ENCODE results near the gene KCNK3.

KCNK3 gene

DNA sequence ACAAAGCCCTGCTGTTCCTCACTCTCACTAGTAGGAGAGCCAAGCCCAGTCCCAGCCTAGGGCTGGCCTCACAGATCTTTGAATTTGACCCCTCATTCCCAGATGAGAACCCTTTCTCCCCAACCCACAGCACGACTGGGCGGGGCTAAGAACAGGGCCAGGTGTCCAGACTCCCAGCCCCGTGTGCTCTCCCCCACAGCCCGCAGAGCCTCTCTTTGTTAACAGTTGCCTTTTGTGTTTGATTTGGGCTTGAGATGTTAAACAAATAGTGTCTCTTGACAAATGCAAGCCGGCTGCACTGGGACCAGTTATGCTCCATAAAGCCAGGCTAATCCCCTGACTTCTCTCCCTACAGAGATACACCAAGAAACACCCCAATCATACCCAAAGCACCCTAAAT lies 4.7 kb upstream of the KCNK3 start:
- DNase-seq (ENCODE audit: low read depth in 2 of 3, low spot score in 1 of 3) = no peak

DNA sequence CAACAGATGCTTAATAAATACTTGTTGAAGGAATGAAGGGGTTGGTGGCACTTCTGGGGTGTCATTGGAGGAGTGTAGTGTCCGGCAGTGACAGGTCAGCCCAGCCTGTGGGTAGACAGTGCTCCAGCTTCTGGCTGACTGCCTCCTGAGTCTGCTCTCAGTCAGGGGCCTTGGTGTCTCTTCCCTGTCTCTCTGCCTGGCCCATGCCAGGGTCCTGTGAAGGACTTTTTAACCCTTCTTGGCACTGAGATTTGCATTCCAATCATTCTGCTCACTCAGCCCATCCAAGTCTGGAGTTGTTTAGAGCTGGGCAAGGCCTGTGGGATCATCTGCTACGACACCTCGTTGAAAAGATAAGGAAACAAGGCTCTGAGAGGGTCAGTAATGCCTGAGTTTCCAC lies 1.4 kb upstream of the KCNK3 start:
- DNase-seq (ENCODE audit: low read depth in 2 of 3, low spot score in 1 of 3) = no peak

GRCh38 chr2:26691881-26692278 lies 642 bp upstream of the KCNK3 start:
- no peak for DNase-seq (ENCODE audit: low read depth in 2 of 3, low spot score in 1 of 3)

GRCh38 chr2:26692897-26693849 lies 651 bp downstream of the KCNK3 start:
- no peak for DNase-seq (ENCODE audit: low read depth in 2 of 3, low spot score in 1 of 3)

DNA sequence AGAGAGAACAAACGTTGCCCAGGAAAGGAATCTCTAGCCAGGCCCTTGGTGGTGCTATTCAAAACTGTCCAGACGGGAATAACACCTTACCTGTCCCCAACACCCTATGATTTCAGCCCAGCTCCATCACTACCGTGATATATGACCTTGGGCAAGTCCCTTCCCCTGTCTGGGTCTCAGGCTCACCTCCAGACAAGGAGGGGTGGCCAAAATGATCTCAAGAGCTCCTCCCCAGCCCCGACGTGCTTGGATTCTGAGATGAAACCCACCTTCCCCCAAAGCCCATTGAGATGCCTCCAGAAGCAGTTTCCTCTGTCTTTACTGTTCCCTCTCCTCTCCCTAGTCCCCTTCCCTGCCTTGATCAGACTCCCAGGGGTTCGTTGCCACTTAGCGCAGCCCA lies 1.5 kb downstream of the KCNK3 start:
- no peak for DNase-seq (ENCODE audit: low read depth in 2 of 3, low spot score in 1 of 3)

DNA sequence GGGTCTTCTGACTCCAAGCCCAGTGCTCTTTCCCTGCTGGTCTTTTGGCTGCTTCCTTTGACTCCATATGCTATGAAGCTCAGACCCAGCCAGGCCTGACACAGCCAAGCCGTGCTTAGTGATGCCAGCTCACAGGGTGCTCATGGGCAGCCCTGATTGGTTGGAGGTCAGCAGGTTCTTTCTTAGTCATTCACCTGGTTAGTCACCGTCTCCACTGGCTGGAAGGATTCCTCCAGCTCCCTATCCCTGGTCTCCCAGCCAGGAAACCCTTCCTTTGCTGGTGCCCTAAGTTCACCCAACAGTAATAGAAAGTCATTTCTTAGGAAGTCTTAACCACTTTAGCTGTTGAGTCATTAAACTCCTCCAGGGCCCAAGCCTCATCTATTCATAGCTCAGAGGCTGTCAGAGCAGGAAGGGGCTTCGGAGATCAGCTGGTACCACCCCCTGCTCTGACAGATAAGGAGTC lies 3.9 kb downstream of the KCNK3 start:
- no peak for DNase-seq (ENCODE audit: low read depth in 2 of 3, low spot score in 1 of 3)

GRCh38 chr2:26697425-26697824 lies 4.9 kb downstream of the KCNK3 start:
- no peak for DNase-seq (ENCODE audit: low read depth in 2 of 3, low spot score in 1 of 3)

DNA sequence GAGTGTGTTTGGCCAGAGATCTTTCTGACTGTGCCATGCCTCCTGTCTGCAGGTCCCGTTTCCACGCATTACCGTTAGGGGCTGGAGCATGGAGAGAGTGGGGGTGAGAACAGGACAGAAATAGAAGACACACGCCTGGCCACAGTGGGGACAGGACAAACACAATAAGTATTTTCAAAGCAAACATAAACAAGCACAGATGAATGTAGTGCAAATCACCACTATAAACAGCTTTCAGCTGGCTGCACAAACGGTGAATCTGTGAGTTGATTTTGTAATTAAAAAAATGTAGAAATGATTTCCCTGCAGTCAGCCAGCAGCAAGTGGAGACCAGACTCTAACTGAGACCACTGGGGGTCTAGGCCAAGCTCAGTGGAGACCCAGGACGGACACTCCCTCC lies 6.8 kb downstream of the KCNK3 start:
- no peak for DNase-seq (ENCODE audit: low read depth in 2 of 3, low spot score in 1 of 3)

- no peak for DNase-seq (ENCODE audit: low read depth in 2 of 3, low spot score in 1 of 3)
Observed at GRCh38 chr2:26700078-26700477, 7.6 kb downstream of the KCNK3 start.

GRCh38 chr2:26701596-26701995 lies 9.1 kb downstream of the KCNK3 start:
- DNase-seq (ENCODE audit: low read depth in 2 of 3, low spot score in 1 of 3) = no peak

DNA sequence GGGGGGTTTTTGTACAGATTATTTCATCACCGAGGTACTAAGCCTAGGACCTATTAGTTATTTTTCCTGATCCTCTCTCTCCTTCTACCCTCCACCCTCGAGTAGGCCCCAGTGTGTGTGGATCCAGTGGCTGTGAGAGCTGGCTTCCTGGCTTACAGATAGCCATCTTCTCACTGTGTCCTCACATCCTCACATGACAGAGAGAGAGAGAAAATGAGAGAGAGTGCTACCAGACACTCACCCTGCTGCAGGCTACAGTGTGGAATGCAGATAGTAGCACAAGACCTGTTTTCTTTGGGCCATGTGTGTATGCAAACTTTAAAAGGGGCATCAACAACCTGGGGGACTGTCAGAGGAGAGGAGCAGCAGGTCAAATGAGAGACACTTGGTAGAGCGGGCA lies 9.5 kb downstream of the KCNK3 start:
- no peak for DNase-seq (ENCODE audit: low read depth in 2 of 3, low spot score in 1 of 3)

DNA sequence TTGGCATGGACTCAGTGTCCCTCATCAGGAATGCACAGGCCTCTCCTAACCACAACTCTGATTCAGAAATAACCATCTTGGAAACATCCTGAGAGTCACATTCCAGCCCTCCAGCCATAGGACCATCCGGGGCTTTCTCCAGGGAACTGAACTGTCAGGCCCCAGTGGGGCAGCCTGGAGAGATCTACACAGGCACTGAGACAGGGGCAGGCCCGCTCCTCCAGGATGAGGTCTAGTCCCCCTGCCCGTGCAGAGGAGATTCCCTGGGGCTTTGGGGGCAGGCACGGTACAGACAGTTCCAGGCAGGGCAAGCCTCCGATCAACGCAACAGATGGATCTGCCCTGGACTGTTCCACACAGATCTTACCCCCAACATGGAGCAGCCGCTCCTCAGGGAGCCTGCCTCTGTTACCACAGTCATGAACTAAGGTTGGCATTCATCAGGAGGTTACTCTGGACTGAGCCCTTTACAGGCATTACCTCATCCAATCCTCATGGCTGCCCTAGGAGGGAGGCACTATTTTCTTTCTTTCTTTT lies 12.0 kb downstream of the KCNK3 start:
- DNase-seq (ENCODE audit: low read depth in 2 of 3, low spot score in 1 of 3) = no peak

DNA sequence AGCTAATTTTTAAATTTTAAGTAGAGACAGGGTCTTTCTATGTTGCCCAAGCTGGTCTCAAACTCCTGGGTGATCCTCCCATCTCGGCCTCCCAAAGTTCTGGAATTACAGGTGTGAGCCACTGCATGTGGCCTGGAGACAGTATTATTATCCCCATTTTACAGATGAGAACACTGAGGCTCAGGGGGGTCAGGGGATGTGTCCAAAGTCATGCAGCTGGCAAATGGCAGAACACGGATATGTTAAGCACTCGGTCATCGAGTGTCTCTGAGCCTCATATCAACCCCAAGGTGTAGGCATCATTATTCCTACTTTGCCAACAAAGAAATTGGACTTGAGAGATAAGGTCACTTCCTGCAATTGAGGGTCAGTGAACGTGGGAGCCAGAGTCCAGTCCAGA lies 12.6 kb downstream of the KCNK3 start:
- no peak for DNase-seq (ENCODE audit: low read depth in 2 of 3, low spot score in 1 of 3)

- DNase-seq (ENCODE audit: low read depth in 2 of 3, low spot score in 1 of 3) = no peak
Observed at GRCh38 chr2:26706093-26706492, 13.6 kb downstream of the KCNK3 start.

GRCh38 chr2:26706616-26707473 lies 14.3 kb downstream of the KCNK3 start:
- no peak for DNase-seq (ENCODE audit: low read depth in 2 of 3, low spot score in 1 of 3)

DNA sequence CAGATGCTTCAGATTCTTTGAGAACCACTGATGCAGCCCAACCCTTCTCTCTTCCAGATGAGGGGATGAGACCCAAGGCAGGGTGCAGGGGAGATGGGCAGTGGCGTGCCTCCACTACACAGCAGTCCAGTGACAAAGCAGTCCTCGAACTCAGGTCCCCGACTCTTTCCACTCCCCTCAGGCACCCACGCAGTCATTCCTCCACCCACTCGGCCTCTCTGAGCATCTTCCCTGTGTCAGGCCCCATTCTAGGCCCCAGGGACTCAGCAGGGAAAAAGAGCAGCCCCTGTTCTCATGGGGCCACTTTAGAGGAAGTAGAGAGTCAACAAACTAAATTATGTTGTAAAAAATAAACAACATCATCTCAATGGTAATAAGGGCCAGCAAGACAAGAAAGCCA lies 15.2 kb downstream of the KCNK3 start:
- no peak for DNase-seq (ENCODE audit: low read depth in 2 of 3, low spot score in 1 of 3)

GRCh38 chr2:26708457-26708856 lies 15.9 kb downstream of the KCNK3 start:
- DNase-seq (ENCODE audit: low read depth in 2 of 3, low spot score in 1 of 3) = no peak

GRCh38 chr2:26709323-26710110 lies 17.0 kb downstream of the KCNK3 start:
- DNase-seq (ENCODE audit: low read depth in 2 of 3, low spot score in 1 of 3) = no peak

GRCh38 chr2:26710145-26710544 lies 17.6 kb downstream of the KCNK3 start:
- DNase-seq (ENCODE audit: low read depth in 2 of 3, low spot score in 1 of 3) = no peak

DNA sequence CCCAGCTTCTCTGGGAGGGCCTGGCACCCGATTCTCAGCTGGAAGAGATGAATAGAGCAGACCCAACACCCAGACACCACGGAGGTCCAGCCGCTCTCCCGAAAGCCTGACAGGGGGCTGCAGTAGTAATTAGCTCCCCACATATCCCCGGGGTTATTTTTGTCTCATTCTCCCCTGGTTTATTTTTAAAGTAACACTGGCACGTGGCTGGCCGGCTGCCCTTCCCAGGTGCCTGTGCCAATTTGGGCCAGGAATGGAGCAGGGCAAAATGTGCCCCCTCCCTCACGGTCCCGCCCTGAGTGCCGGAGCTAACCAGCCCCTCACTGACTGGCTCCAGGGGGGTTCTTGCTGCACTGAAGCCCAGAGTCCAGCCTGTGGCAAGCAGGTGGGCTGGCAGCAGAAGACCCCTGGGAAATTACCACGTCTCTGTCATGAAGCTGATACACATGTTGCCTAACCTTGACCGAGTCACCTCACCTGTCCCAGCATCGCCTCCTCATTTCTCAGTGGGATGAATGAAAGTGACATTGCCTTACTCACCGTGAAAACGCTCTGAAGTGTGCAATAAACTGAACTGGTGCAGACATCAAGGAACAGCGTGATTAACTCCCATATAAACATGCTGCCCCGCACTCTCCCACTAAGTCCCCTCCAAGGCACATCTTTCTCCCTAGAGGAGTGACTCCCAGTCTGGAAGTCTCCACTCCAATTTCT lies 18.4 kb downstream of the KCNK3 start:
- DNase-seq (ENCODE audit: low read depth in 2 of 3, low spot score in 1 of 3) = no peak
